Psoas muscle (tissue), 8 donors: ENCODE measurements around the gene KNSTRN. TPM values are rescaled to one million over a fixed set of nuclear protein-coding genes. Genes with fewer than 3 reads are reported as not detected.

Experiments used
- ATAC-seq, 4 donors: fragments of 200-7000 bp; cut with Tn5 transposase; one replicate each; pipeline ENCODE4 v1.9.1; 2020; ENCODE audit warnings: moderate library complexity in 3 of 4, mild to moderate bottlenecking in 2 of 4
- DNase-seq, 2 donors: peaks; one replicate each; pipeline ENCODE4 v3.0.0-alpha.2; 2020
- H3K27ac ChIP-seq: fragments of 200-600 bp; one replicate; pipeline ENCODE4 v1.8.0; 2022
- H3K27me3 ChIP-seq, 3 donors: fragments of 200-600 bp in 1 of 3; one replicate each; pipeline versions ENCODE4 v1.6.1 to v1.8.0; 2013 to 2022; ENCODE audit warnings: low read length in 2 of 3, mild to moderate bottlenecking in 2 of 3, moderate library complexity in 1 of 3; ENCODE audit not compliant: insufficient read depth in 3 of 3
- H3K36me3 ChIP-seq, 2 donors: fragments of 200-600 bp in 1 of 2; one replicate each; pipeline versions ENCODE4 v1.6.1 to v1.8.0; 2013 to 2022; ENCODE audit warnings: low read depth in 1 of 2, mild to moderate bottlenecking in 1 of 2, moderate library complexity in 1 of 2; ENCODE audit not compliant: insufficient read depth in 1 of 2
- H3K4me1 ChIP-seq: fragments of 200-600 bp; one replicate; pipeline ENCODE4 v1.8.0; 2022
- H3K4me3 ChIP-seq: fragments of 200-600 bp; one replicate; pipeline ENCODE4 v1.8.0; 2022; ENCODE audit warnings: mild to moderate bottlenecking
- H3K9me3 ChIP-seq: fragments of 200-600 bp; one replicate; pipeline ENCODE4 v1.8.0; 2022
- CTCF ChIP-seq: fragments of 200-600 bp; IDR thresholded peaks from one replicate; pipeline ENCODE4 v1.8.0; 2022; ENCODE audit warnings: antibody characterized with exemption
- WGBS, 3 donors: extraction: QIAGEN DNeasy Blood & Tissue Kit; methylation state at CpG; one replicate each; pipeline versions ENCODE4 v1.1.6 to v1.1.7; 2013; 5-methylcytosine and 5-hydroxymethylcytosine counted together
- intact Hi-C, 2 donors: fragments of 100-400 bp; cut with DNase I; formaldehyde crosslinking; loops; one replicate each; pipeline versions ENCODE4 v1.11.0 to v1.14.2; 2022
- polyA plus RNA-seq, 3 donors: library from polyadenylated mRNA; stranded (reverse); fragments of 200-250 nt; gene quantifications; one replicate each; pipeline ENCODE4 v1.2.3, GENCODE V29; 2013
- total RNA-seq, 4 donors: library from RNA; stranded (reverse); fragmentation: NEBNext Ultra II Directional in 2 of 4; extraction: Animal tissue kit (Norgen Biotek cat#: 25700) in 2 of 4; gene quantifications; one replicate each; pipeline versions ENCODE4 v1.2.1 to v1.2.4, GENCODE V29; 2021 to 2023
- donor health status: healthy with polysubstance abuse.
- donor health status: DM: no; HTN: no; CAD: no; lungs with moderate emphysema.
- donor health status: Bipolar disorder and iron deficiency.
- donor health status: healthy.
- donor health status: DM: yes; HTN: yes; CAD: no.
- donor health status: DM: no; HTN: no; CAD: no.
- donor health status: DM: no; HTN: no; CAD: no.
- donor health status: DM: yes; HTN: yes; CAD: no.

Gene KNSTRN
- total and polyA plus RNA-seq, 7 donors: 7.7 to 21.5 (median 14.5) TPM

- Histone ChIP-seq H3K36me3 (peaks cover 0 to 57% of the 10 kb centered on the region in 2 donors), H3K27me3 (no peaks in the 10 kb centered on the region), H3K4me3 (no peak overlapping the region), H3K27ac (no peak overlapping the region), H3K4me1 (peaks cover 8% of the 10 kb centered on the region), H3K9me3 (no peaks in the 10 kb centered on the region)
- no peak for DNase-seq
- 92 to 93% (median 92%) methylated on average over 4 of the region's 4 CpGs for WGBS, 3 donors
- ATAC-seq: no peak
- intact Hi-C loops: no loop called here
- TF ChIP-seq CTCF: no peak
Measured at GRCh38 chr15:40392986-40393948, 10.7 kb downstream of the KNSTRN start.

GRCh38 chr15:40397688-40398412 lies 15.3 kb downstream of the KNSTRN start:
- no peaks in the 10 kb centered on the region for H3K27me3 ChIP-seq
- no peak for TF ChIP-seq CTCF
- peaks cover 8% of the 10 kb centered on the region for H3K4me1 ChIP-seq
- 69 to 81% (median 75%) methylated on average over 8 of the region's 8 CpGs for WGBS, 3 donors
- H3K9me3 ChIP-seq: no peaks in the 10 kb centered on the region
- H3K27ac ChIP-seq: peak overlapping the region; percentile 16
- DNase-seq: no peak
- intact Hi-C loops: no loop called here
- no peak overlapping the region for H3K4me3 ChIP-seq
- H3K36me3 ChIP-seq: peaks cover 0 to 15% of the 10 kb centered on the region in 2 donors
- no peak for ATAC-seq

GRCh38 chr15:40398413-40398873 lies 15.9 kb downstream of the KNSTRN start:
- peaks cover 8% of the 10 kb centered on the region for H3K4me1 ChIP-seq
- no peak overlapping the region for H3K4me3 ChIP-seq
- H3K27ac ChIP-seq: no peak overlapping the region
- H3K36me3 ChIP-seq: peaks cover 0 to 9% of the 10 kb centered on the region in 2 donors
- WGBS, 3 donors: 66 to 81% (median 77%) methylated on average over 4 of the region's 4 CpGs
- ATAC-seq (peak in 1 of 4 donors; percentile 46), DNase-seq (no peak)
- no peaks in the 10 kb centered on the region for H3K27me3 ChIP-seq
- intact Hi-C loops: no loop called here
- no peaks in the 10 kb centered on the region for H3K9me3 ChIP-seq
- no peak for TF ChIP-seq CTCF

DNA sequence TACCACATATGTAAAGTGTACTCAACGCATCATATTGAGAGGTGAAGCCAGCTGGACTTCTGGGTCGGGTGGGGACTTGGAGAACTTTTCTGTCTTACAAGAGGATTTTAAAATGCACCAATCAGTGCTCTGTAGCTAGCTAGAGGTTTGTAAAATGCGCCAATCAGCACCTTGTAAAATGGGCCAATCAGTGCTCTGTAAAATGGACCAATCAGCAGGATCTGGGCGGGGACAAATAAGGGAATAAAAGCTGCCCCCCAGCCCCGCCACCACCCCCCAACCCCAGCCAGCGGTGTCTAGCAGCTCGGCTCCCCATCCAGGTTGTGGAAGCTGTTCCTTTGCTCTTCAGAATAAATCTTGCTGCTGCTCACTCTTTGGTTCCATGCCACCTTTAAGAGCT lies 16.8 kb downstream of the KNSTRN start:
- H3K9me3 ChIP-seq: no peaks in the 10 kb centered on the region
- DNase-seq: no peak
- no peak overlapping the region for H3K4me3 ChIP-seq
- H3K27ac ChIP-seq: no peak overlapping the region
- intact Hi-C loops: no loop called here
- 82 to 93% (median 85%) methylated on average over 7 of the region's 7 CpGs for WGBS, 3 donors
- H3K36me3 ChIP-seq: no peaks in the 10 kb centered on the region
- no peaks in the 10 kb centered on the region for H3K27me3 ChIP-seq
- TF ChIP-seq CTCF: no peak
- ATAC-seq: no peak
- peaks cover 8% of the 10 kb centered on the region for H3K4me1 ChIP-seq
